GM12874 (cell line): ENCODE measurements around the gene MYDGF.

ENCODE experiments used
- TF ChIP-seq, protein P1 (sequence below): IDR thresholded peaks from 2 replicates; pipeline ENCODE4 v1.5.1; 2011; ENCODE audit warnings: low read depth, mild to moderate bottlenecking, control low read depth, low read length, moderate library complexity; ENCODE audit not compliant: insufficient read depth

Gene MYDGF

DNA sequence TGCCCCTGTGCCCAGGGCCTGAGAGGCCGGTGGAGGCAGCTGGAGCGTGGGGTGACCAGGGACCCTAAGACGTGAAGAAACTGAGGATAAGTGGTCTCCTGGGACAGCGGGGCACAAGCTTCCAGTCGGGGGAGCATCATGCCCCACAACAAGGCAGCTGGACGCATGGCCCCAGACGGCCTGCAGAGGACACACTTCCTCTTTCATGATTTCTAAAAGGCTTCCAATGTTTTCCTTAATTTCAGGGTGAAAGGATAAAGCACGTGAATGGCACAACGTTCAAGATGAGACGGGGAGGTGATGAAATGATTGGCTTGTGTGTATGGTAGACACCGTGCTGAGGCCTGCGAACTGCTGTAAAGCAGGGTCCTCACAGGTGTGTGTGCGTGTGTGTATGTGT is 20.2 kb upstream of the MYDGF start:
- TF ChIP-seq, protein P1, sequence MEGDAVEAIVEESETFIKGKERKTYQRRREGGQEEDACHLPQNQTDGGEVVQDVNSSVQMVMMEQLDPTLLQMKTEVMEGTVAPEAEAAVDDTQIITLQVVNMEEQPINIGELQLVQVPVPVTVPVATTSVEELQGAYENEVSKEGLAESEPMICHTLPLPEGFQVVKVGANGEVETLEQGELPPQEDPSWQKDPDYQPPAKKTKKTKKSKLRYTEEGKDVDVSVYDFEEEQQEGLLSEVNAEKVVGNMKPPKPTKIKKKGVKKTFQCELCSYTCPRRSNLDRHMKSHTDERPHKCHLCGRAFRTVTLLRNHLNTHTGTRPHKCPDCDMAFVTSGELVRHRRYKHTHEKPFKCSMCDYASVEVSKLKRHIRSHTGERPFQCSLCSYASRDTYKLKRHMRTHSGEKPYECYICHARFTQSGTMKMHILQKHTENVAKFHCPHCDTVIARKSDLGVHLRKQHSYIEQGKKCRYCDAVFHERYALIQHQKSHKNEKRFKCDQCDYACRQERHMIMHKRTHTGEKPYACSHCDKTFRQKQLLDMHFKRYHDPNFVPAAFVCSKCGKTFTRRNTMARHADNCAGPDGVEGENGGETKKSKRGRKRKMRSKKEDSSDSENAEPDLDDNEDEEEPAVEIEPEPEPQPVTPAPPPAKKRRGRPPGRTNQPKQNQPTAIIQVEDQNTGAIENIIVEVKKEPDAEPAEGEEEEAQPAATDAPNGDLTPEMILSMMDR, result no peak

DNA sequence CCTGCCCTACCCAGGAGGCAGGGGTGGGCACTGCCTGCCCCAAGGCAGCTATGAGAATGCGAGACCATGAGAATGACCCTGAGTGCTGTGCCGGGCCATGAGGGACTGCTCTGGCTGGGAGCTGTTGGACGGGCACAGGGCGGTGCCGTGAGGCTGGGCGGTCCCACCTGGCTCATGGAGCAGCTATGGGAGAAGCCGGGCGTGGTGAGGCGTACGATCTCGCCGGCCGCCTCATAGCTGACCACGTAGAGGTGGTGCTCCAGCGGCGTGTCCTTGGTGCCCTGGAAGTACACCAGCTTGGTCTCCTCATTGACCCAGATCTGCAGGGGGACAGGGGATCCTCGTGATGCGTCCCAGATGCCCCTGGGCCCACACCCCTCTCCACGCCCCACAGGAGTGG is 19.3 kb upstream of the MYDGF start:
- TF ChIP-seq, protein P1, result no peak

DNA sequence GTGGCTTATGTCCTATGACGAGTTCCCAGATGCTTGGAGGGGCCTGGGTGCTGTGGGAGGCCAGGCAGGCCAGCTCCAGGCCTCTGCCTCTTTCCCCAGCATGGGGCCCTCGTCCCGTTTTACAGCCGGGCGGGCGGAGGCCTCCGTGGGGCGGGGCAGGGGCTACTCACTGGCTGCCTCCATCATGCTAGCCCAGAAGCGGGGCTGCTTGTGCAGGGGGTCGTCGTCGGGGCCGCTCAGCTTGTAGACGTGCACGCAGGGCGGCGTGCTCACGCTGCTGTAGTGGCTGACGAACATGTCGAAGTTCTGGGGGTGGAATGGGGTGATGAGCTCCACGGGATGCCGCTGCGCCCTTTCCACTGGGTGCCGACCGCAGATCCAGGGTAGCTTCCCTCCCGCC is 18.4 kb upstream of the MYDGF start:
- TF ChIP-seq, protein P1, result no peak

DNA sequence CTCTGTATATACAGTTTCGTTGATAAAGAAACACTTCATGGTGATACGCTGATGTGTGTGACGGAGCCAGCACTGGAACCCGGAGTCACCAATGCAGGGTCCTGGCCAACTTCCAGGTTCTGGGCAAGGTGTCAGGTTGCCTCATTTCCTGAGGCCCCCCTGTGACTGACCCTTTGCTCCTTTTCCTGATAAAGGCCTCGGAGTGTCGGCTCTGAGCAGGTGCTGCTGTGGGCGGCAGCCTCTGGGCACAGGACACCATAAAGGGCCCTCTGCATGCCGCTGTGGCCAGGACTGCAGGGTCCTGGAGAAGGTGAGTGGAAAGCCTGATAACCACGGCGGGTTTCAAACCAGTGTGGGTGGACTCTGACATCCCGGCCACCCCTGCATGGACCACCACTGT is 17.3 kb upstream of the MYDGF start:
- TF ChIP-seq, protein P1, result no peak

DNA sequence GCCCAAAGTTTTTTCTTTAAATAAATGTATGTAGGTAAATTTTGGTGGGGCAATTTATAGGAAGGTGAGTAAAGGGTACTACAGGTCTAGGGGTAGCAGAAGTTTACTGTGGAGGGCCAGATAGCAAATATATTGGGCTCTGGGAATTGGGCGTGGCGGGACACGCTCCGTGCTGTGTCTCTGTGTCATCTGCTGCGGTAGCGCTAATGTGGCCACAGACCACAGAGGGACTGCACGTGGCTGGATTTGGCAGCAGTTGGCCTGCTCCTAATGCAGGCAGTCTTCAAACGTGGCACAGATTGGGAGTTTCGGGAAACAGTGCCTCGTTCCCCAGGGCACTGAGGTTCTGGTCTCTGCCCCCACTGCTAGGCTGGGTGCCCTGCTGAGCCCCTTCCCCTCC is 16.6 kb upstream of the MYDGF start:
- TF ChIP-seq, protein P1, result no peak

DNA sequence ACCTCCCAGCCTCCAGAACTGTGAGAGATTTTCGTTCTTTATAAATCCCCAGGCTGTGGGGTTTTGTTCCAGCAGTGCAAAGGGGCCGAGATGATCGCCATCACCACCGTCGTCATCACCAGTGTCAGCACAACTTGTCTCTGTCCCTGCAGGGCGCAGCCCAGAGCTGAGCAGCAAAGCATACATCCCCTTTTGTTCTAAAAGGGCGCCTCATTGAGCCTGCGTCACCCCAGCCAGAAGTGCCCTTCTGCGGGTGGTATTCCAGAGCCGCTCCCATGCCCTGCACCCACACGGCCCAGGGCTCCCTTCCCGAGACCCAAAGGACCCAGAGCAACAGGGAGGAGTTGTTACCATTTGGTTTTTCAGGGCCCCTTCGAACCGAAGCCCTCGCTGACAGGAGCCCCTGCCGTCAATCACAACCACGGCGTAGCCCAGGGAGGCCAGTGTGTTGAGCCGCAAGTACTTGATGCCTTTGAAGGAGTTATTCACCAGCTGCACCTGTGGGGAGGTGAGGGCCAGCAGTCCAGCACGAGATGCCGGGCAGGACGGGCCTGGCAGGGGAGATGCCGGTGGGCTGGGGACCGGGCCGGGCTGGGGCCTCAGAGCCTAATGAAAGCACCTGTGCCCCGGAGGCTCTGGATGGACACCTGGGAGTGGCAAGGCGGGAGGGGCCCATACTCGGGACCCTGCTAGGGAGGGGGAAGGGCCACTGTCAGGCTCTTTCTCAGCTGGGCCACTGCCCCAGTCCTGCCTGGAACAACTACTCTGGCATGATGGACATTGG is 14.4 kb upstream of the MYDGF start:
- TF ChIP-seq, protein P1, result no peak

DNA sequence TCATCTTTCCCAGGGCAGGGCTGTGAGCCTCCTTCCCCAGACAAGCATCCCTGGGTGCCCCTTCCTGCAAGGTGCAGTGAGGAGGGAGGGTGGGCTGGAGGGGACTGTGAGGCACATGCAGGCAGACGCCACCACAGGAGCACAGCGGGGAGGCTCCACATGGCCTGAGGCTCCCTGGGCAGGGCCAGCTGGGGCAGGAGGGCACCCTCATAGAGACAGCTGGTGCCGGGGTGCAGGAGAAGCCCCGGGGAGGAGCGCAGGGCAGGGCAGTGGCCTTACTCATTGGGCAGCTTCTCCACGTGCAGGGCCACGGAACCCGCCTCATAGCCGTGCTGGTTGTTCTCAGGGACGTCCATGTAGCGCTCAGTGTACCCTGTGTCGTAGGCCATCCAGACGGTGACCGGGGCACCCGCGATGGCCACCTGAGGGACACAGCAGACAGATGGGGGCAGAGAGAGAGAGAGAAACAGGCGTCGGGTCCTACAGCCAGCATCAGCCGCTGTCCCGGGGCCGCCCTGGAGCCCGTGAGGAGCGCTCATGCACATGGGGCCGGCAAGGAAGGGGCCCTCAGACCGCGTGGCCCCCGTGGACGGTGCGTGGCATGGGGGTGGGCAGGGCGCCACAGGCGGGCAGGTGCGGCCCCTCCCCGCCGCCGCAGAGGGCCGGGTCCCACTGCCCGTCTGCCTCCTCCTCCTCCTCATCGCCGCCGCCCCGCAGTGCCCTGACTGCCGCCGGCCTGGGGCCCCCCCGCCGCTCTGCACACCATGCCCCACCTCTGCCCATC is 12.5 kb upstream of the MYDGF start:
- TF ChIP-seq, protein P1, result no peak
